DOHH2 (cell line): ENCODE measurements around the gene CHCHD6.

ENCODE experiments used
- H3F3A ChIP-seq: fragments of 200-600 bp; sonication (generic), shearing (Covaris generic); 2 replicates; pipeline ENCODE4 v1.6.0; 2016; ENCODE audit warnings: antibody characterized with exemption, mild to moderate bottlenecking; ENCODE audit not compliant: control insufficient read depth, insufficient read depth
- H3K27ac ChIP-seq: fragments of 200-600 bp; sonication (generic); 2 replicates; pipeline ENCODE4 v1.5.1; 2014; ENCODE audit warnings: low read depth, mild to moderate bottlenecking, low read length, moderate library complexity
- H3K27me3 ChIP-seq: fragments of 200-600 bp; sonication (generic); 2 replicates; pipeline ENCODE4 v1.6.1; 2014; ENCODE audit warnings: mild to moderate bottlenecking, low read length, mixed read lengths; ENCODE audit not compliant: control insufficient read depth
- H3K36me3 ChIP-seq: fragments of 200-600 bp; sonication (generic); 2 replicates; pipeline ENCODE4 v1.6.1; 2014; ENCODE audit warnings: mild to moderate bottlenecking, low read length, moderate library complexity, mixed read lengths; ENCODE audit not compliant: control insufficient read depth
- H3K4me1 ChIP-seq: fragments of 200-600 bp; sonication (generic); 2 replicates; pipeline ENCODE4 v1.6.1; 2014; ENCODE audit warnings: mild to moderate bottlenecking, low read length, mixed read lengths; ENCODE audit not compliant: control insufficient read depth
- H3K4me2 ChIP-seq: fragments of 200-600 bp; sonication (generic); 2 replicates; pipeline ENCODE4 v1.6.0; 2014; ENCODE audit warnings: mild to moderate bottlenecking, low read length, moderate library complexity
- H3K4me3 ChIP-seq: fragments of 200-600 bp; sonication (generic); 2 replicates; pipeline ENCODE4 v1.5.1; 2014; ENCODE audit warnings: mild to moderate bottlenecking, low read length, mixed read lengths
- H3K79me2 ChIP-seq: fragments of 200-600 bp; sonication (generic); 2 replicates; pipeline ENCODE4 v1.6.1; 2014; ENCODE audit warnings: mild to moderate bottlenecking, low read length, mixed read lengths; ENCODE audit not compliant: control insufficient read depth
- H3K9me2 ChIP-seq: fragments of 200-600 bp; sonication (generic); replicated peaks from 2 replicates; pipeline ENCODE4 v1.6.1; 2014; ENCODE audit warnings: mild to moderate bottlenecking, low read length, mixed read lengths; ENCODE audit not compliant: control insufficient read depth
- H3K9me3 ChIP-seq: fragments of 200-600 bp; sonication (generic); 2 replicates; pipeline ENCODE4 v1.6.1; 2014; ENCODE audit warnings: antibody characterized with exemption, low read length, mixed read lengths; ENCODE audit not compliant: control insufficient read depth, insufficient read depth
- H4K20me1 ChIP-seq: fragments of 200-600 bp; sonication (generic); 2 replicates; pipeline ENCODE4 v1.6.0; 2014; ENCODE audit warnings: low read depth, mild to moderate bottlenecking, antibody characterized with exemption, low read length, moderate library complexity; ENCODE audit not compliant: control insufficient read depth, insufficient read depth
- EZH2phosphoT487 ChIP-seq: fragments of 200-600 bp; sonication (generic); IDR thresholded peaks from 2 replicates; pipeline ENCODE4 v1.6.1; 2017; ENCODE audit warnings: borderline replicate concordance, mild to moderate bottlenecking, antibody characterized with exemption, low read length, moderate library complexity, mixed read lengths
- TF ChIP-seq, protein P1 (sequence below): fragments of 200-600 bp; sonication (generic); IDR thresholded peaks from one replicate; pipeline ENCODE4 v1.5.1; 2014; ENCODE audit warnings: antibody characterized with exemption, mild to moderate bottlenecking, low read depth, low read length; ENCODE audit not compliant: poor library complexity, severe bottlenecking

CHCHD6 gene

GRCh38 chr3:126916546-126916945 lies 212.5 kb downstream of the CHCHD6 start:
- Histone ChIP-seq H3K4me3 (no peak overlapping the region), H3K4me1 (peaks cover 4% of the 10 kb centered on the region), H3K27ac (no peak overlapping the region), H3K4me2 (no peak overlapping the region), H3K79me2 (no peaks in the 10 kb centered on the region), H3K36me3 (no peaks in the 10 kb centered on the region), H3K9me2 (no peaks in the 10 kb centered on the region), H4K20me1 (no peaks in the 10 kb centered on the region), H3K27me3 (no peaks in the 10 kb centered on the region), H3F3A (no peaks in the 10 kb centered on the region), H3K9me3 (no peaks in the 10 kb centered on the region)
- TF ChIP-seq, protein P1, sequence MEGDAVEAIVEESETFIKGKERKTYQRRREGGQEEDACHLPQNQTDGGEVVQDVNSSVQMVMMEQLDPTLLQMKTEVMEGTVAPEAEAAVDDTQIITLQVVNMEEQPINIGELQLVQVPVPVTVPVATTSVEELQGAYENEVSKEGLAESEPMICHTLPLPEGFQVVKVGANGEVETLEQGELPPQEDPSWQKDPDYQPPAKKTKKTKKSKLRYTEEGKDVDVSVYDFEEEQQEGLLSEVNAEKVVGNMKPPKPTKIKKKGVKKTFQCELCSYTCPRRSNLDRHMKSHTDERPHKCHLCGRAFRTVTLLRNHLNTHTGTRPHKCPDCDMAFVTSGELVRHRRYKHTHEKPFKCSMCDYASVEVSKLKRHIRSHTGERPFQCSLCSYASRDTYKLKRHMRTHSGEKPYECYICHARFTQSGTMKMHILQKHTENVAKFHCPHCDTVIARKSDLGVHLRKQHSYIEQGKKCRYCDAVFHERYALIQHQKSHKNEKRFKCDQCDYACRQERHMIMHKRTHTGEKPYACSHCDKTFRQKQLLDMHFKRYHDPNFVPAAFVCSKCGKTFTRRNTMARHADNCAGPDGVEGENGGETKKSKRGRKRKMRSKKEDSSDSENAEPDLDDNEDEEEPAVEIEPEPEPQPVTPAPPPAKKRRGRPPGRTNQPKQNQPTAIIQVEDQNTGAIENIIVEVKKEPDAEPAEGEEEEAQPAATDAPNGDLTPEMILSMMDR: no peak
- no peak for TF ChIP-seq EZH2phosphoT487

GRCh38 chr3:126917232-126917804 lies 213.3 kb downstream of the CHCHD6 start:
- H3K36me3 ChIP-seq: no peaks in the 10 kb centered on the region
- H4K20me1 ChIP-seq: no peaks in the 10 kb centered on the region
- no peaks in the 10 kb centered on the region for H3K27me3 ChIP-seq
- no peaks in the 10 kb centered on the region for H3K9me3 ChIP-seq
- no peaks in the 10 kb centered on the region for H3K79me2 ChIP-seq
- no peaks in the 10 kb centered on the region for H3F3A ChIP-seq
- H3K9me2 ChIP-seq: no peaks in the 10 kb centered on the region
- H3K4me3 ChIP-seq: no peak overlapping the region
- H3K4me2 ChIP-seq: no peak overlapping the region
- H3K4me1 ChIP-seq: no peaks in the 10 kb centered on the region
- no peak for TF ChIP-seq EZH2phosphoT487
- TF ChIP-seq, protein P1: no peak
- no peak overlapping the region for H3K27ac ChIP-seq

DNA sequence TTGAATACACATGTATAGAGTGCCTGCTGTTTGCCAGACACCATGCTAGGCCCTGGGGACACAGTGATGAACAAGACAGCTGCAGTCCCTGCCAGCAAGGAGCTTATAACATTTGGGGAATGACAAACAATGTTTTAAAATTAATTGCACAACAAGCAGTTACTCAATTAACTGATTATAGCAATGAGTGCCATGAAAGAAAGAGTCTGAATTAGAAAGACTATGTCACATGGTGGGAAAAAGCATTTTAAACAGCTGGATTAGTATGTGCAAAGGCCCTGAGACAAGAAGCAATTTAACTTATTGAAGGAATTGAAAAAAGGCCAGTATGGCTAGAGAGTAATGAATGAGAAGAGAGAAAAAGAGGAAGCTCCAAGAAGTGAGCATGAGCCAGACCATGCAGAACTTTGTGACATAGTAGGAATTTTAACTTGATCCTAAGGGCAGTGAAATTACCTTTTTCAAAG lies 214.3 kb downstream of the CHCHD6 start:
- Histone ChIP-seq H3F3A (no peaks in the 10 kb centered on the region), H3K36me3 (no peaks in the 10 kb centered on the region), H3K27ac (no peak overlapping the region), H3K9me2 (no peaks in the 10 kb centered on the region), H3K9me3 (no peaks in the 10 kb centered on the region), H3K27me3 (no peaks in the 10 kb centered on the region), H3K4me1 (no peaks in the 10 kb centered on the region), H3K4me2 (no peak overlapping the region), H3K4me3 (no peak overlapping the region), H4K20me1 (no peaks in the 10 kb centered on the region), H3K79me2 (no peaks in the 10 kb centered on the region)
- TF ChIP-seq, protein P1: no peak
- no peak for TF ChIP-seq EZH2phosphoT487
